T-helper 17 cell (primary cell): ENCODE results near the gene TGFBR3. TPM values are rescaled to one million over a fixed set of nuclear protein-coding genes. Genes with fewer than 3 reads are reported as not detected.

Source experiments
- ATAC-seq: fragments of 150-1000 bp; cut with Tn5 transposase; 2 replicates; pipeline ENCODE4 v1.10.0; 2021; ENCODE audit warnings: mild to moderate bottlenecking, moderate library complexity
- DNase-seq, 3 donors: peaks; one replicate each; pipeline versions ENCODE4 v3.0.0 to v3.0.0-alpha.2; 2020 to 2021
- H3K9me3 ChIP-seq: one replicate; pipeline ENCODE4 v1.7.0; 2013; ENCODE audit warnings: low read length, mild to moderate bottlenecking; ENCODE audit not compliant: control insufficient read depth, poor library complexity, severe bottlenecking
- H3K27ac Mint-ChIP-seq: one replicate; pipeline ENCODE4 v1.8.0; 2022; ENCODE audit warnings: mild to moderate bottlenecking, moderate library complexity, mixed read lengths
- H3K27me3 Mint-ChIP-seq: one replicate; pipeline ENCODE4 v1.8.0; 2022; ENCODE audit warnings: mixed read lengths
- H3K36me3 Mint-ChIP-seq: one replicate; pipeline ENCODE4 v1.8.0; 2022; ENCODE audit warnings: low read depth, mixed read lengths
- H3K4me1 Mint-ChIP-seq: one replicate; pipeline ENCODE4 v1.8.0; 2022; ENCODE audit warnings: mild to moderate bottlenecking, mixed read lengths
- H3K4me3 Mint-ChIP-seq: one replicate; pipeline ENCODE4 v1.8.0; 2022; ENCODE audit warnings: mild to moderate bottlenecking, moderate library complexity, mixed read lengths
- total RNA-seq, 4 donors: library from RNA in 2 of 4; stranded (reverse) in 2 of 4; gene quantifications; one replicate each; pipeline ENCODE4 v1.2.3 and lab custom pipeline; 2022 to 2026

Gene TGFBR3
- 10 to 100 TPM; 21.0 to 27.6 TPM for total RNA-seq
- total RNA-seq (lab: John Stamatoyannopoulos, UW): 93.8 to 111 reads per million in 2 donors

GRCh38 chr1:91885716-91886506 is at the start of gene TGFBR3:
Gene TGFBR3, minus strand, starts transcription at chr1:91886151. Its CDS starts 24,620 bp downstream, at chr1:91861531.
- H3K9me3 ChIP-seq: no peaks in the 10 kb centered on the region
- peak within 1 kb of the TSS; percentile 99 for H3K4me3 Mint-ChIP-seq
- peaks cover 28% of the 10 kb centered on the region for H3K4me1 Mint-ChIP-seq
- DNase-seq (peak; percentile 54 to 77 (median 74)), ATAC-seq (peak; percentile 79)
- H3K27me3 Mint-ChIP-seq: no peaks in the 10 kb centered on the region
- peak within 1 kb of the TSS; percentile 95 for H3K27ac Mint-ChIP-seq
- peaks cover 3% of the 10 kb centered on the region for H3K36me3 Mint-ChIP-seq

- Mint-ChIP-seq H3K27ac (peak overlapping the region; percentile 16), H3K36me3 (peaks cover under 1% of the 10 kb centered on the region), H3K4me1 (peaks cover 5% of the 10 kb centered on the region), H3K27me3 (no peaks in the 10 kb centered on the region), H3K4me3 (no peak overlapping the region)
- H3K9me3 ChIP-seq: no peaks in the 10 kb centered on the region
- no peak for DNase-seq
- no peak for ATAC-seq
Measured at GRCh38 chr1:91929250-91929649, 43.3 kb upstream of the TGFBR3 start.

- H3K4me3 Mint-ChIP-seq: no peak overlapping the region
- no peak overlapping the region for H3K27ac Mint-ChIP-seq
- H3K27me3 Mint-ChIP-seq: no peaks in the 10 kb centered on the region
Measured at GRCh38 chr1:91928026-91928425, 42.1 kb upstream of the TGFBR3 start.

GRCh38 chr1:91925644-91926435 is 39.9 kb upstream of the TGFBR3 start:
- no peak for DNase-seq
- no peak for ATAC-seq
- Mint-ChIP-seq H3K27me3 (no peaks in the 10 kb centered on the region), H3K27ac (no peak overlapping the region), H3K4me1 (peaks cover 10% of the 10 kb centered on the region), H3K36me3 (peaks cover 3% of the 10 kb centered on the region), H3K4me3 (no peak overlapping the region)
- H3K9me3 ChIP-seq: no peaks in the 10 kb centered on the region

More at GRCh38 chr1:91928026-91928425, 42.1 kb upstream of the TGFBR3 start:
- DNase-seq (no peak), ATAC-seq (no peak)
- H3K4me1 Mint-ChIP-seq: peaks cover 10% of the 10 kb centered on the region
- no peaks in the 10 kb centered on the region for H3K9me3 ChIP-seq
- H3K36me3 Mint-ChIP-seq: peaks cover 3% of the 10 kb centered on the region

GRCh38 chr1:91924146-91924545 is 38.2 kb upstream of the TGFBR3 start:
- H3K9me3 ChIP-seq: no peaks in the 10 kb centered on the region
- Mint-ChIP-seq H3K4me1 (peaks cover 9% of the 10 kb centered on the region), H3K27me3 (peaks cover 4% of the 10 kb centered on the region), H3K36me3 (peaks cover 3% of the 10 kb centered on the region), H3K4me3 (no peak overlapping the region), H3K27ac (peak overlapping the region; percentile 66)
- DNase-seq (no peak), ATAC-seq (no peak)

GRCh38 chr1:91919962-91920361 is 34.0 kb upstream of the TGFBR3 start:
- peaks cover 8% of the 10 kb centered on the region for H3K4me1 Mint-ChIP-seq
- ATAC-seq (no peak), DNase-seq (no peak)
- H3K27ac Mint-ChIP-seq: no peak overlapping the region
- no peak overlapping the region for H3K4me3 Mint-ChIP-seq
- H3K36me3 Mint-ChIP-seq: peaks cover 3% of the 10 kb centered on the region
- H3K27me3 Mint-ChIP-seq: peaks cover 4% of the 10 kb centered on the region
- no peaks in the 10 kb centered on the region for H3K9me3 ChIP-seq

- H3K36me3 Mint-ChIP-seq: no peaks in the 10 kb centered on the region
- H3K9me3 ChIP-seq: no peaks in the 10 kb centered on the region
- peaks cover 4% of the 10 kb centered on the region for H3K27me3 Mint-ChIP-seq
- DNase-seq (no peak), ATAC-seq (no peak)
- no peak overlapping the region for H3K27ac Mint-ChIP-seq
- no peaks in the 10 kb centered on the region for H3K4me1 Mint-ChIP-seq
- H3K4me3 Mint-ChIP-seq: no peak overlapping the region
Measured at GRCh38 chr1:91916811-91917460, 31.0 kb upstream of the TGFBR3 start.

GRCh38 chr1:91916046-91916445 is 30.1 kb upstream of the TGFBR3 start:
- H3K27ac Mint-ChIP-seq: no peak overlapping the region
- H3K4me1 Mint-ChIP-seq: no peaks in the 10 kb centered on the region
- no peaks in the 10 kb centered on the region for H3K9me3 ChIP-seq
- peaks cover 4% of the 10 kb centered on the region for H3K27me3 Mint-ChIP-seq
- ATAC-seq (no peak), DNase-seq (no peak)
- no peak overlapping the region for H3K4me3 Mint-ChIP-seq
- H3K36me3 Mint-ChIP-seq: no peaks in the 10 kb centered on the region

- H3K36me3 Mint-ChIP-seq: no peaks in the 10 kb centered on the region
- no peaks in the 10 kb centered on the region for H3K4me1 Mint-ChIP-seq
- H3K27ac Mint-ChIP-seq: no peak overlapping the region
- no peak overlapping the region for H3K4me3 Mint-ChIP-seq
- no peak for DNase-seq
- H3K27me3 Mint-ChIP-seq: no peaks in the 10 kb centered on the region
- H3K9me3 ChIP-seq: no peaks in the 10 kb centered on the region
- ATAC-seq: no peak
Measured at GRCh38 chr1:91913018-91913417, 27.1 kb upstream of the TGFBR3 start.

- H3K36me3 Mint-ChIP-seq: no peaks in the 10 kb centered on the region
- H3K4me1 Mint-ChIP-seq: no peaks in the 10 kb centered on the region
- H3K4me3 Mint-ChIP-seq: no peak overlapping the region
- no peak for DNase-seq
- no peak for ATAC-seq
- no peak overlapping the region for H3K27ac Mint-ChIP-seq
- H3K9me3 ChIP-seq: no peaks in the 10 kb centered on the region
- no peaks in the 10 kb centered on the region for H3K27me3 Mint-ChIP-seq
Measured at GRCh38 chr1:91912266-91912665, 26.3 kb upstream of the TGFBR3 start.

- DNase-seq: no peak
- ATAC-seq: no peak
- no peak overlapping the region for H3K4me3 Mint-ChIP-seq
- no peak overlapping the region for H3K27ac Mint-ChIP-seq
- peaks cover 2% of the 10 kb centered on the region for H3K4me1 Mint-ChIP-seq
- no peaks in the 10 kb centered on the region for H3K36me3 Mint-ChIP-seq
- no peaks in the 10 kb centered on the region for H3K9me3 ChIP-seq
- H3K27me3 Mint-ChIP-seq: no peaks in the 10 kb centered on the region
Measured at GRCh38 chr1:91901231-91901630, 15.3 kb upstream of the TGFBR3 start.

- H3K36me3 Mint-ChIP-seq: no peaks in the 10 kb centered on the region
- no peaks in the 10 kb centered on the region for H3K9me3 ChIP-seq
- no peak overlapping the region for H3K27ac Mint-ChIP-seq
- DNase-seq (no peak), ATAC-seq (no peak)
- H3K27me3 Mint-ChIP-seq: no peaks in the 10 kb centered on the region
- no peak overlapping the region for H3K4me3 Mint-ChIP-seq
- H3K4me1 Mint-ChIP-seq: peaks cover 6% of the 10 kb centered on the region
Measured at GRCh38 chr1:91900562-91900961, 14.6 kb upstream of the TGFBR3 start.

- H3K4me1 Mint-ChIP-seq: peaks cover 9% of the 10 kb centered on the region
- DNase-seq (no peak), ATAC-seq (no peak)
- no peaks in the 10 kb centered on the region for H3K27me3 Mint-ChIP-seq
- no peak overlapping the region for H3K27ac Mint-ChIP-seq
- H3K9me3 ChIP-seq: no peaks in the 10 kb centered on the region
- H3K4me3 Mint-ChIP-seq: no peak overlapping the region
- no peaks in the 10 kb centered on the region for H3K36me3 Mint-ChIP-seq
Measured at GRCh38 chr1:91897016-91897415, 11.1 kb upstream of the TGFBR3 start.
